Ovary (tissue), 9 donors: Measurements from ENCODE around the gene STK36. TPM values are rescaled to one million over a fixed set of nuclear protein-coding genes. Genes with fewer than 3 reads are reported as not detected.

Experiments used
- DNase-seq, 5 donors: peaks; one replicate each; pipeline ENCODE4 v3.0.0-alpha.2; 2019 to 2020
- H3K27ac ChIP-seq, 2 donors: fragments of 200-600 bp; one replicate each; pipeline versions ENCODE4 v1.5.1 to v1.8.0; 2019 to 2022
- H3K27me3 ChIP-seq: fragments of 200-600 bp; one replicate; pipeline ENCODE4 v1.8.0; 2022
- H3K36me3 ChIP-seq: fragments of 200-600 bp; sonication (generic); one replicate; pipeline ENCODE4 v1.5.1; 2019
- H3K4me1 ChIP-seq: one replicate; pipeline ENCODE4 v1.8.1; 2013; ENCODE audit warnings: mild to moderate bottlenecking, moderate library complexity; ENCODE audit not compliant: insufficient read depth
- H3K4me3 ChIP-seq: fragments of 200-600 bp; sonication (generic); one replicate; pipeline ENCODE4 v1.5.1; 2017
- H3K9me3 ChIP-seq, 2 donors: fragments of 200-600 bp in 1 of 2; sonication (generic) in 1 of 2; one replicate each; pipeline versions ENCODE4 v1.5.1 to v1.8.1; 2013 to 2019; ENCODE audit warnings: mild to moderate bottlenecking in 1 of 2, moderate library complexity in 1 of 2
- CTCF ChIP-seq, 3 donors: fragments of 450-650 bp in 2 of 3; fragments of 200-600 bp in 1 of 3; IDR thresholded peaks; one replicate each; pipeline versions ENCODE4 v1.5.1 to v1.8.0; 2016 to 2022; ENCODE audit warnings: antibody characterized with exemption in 3 of 3, mild to moderate bottlenecking in 1 of 3
- EP300 ChIP-seq: sonication (generic); formaldehyde crosslinking; IDR thresholded peaks from one replicate; pipeline ENCODE4 v1.6.1; 2017; ENCODE audit warnings: antibody characterized with exemption
- POLR2A ChIP-seq: fragments of 450-650 bp; IDR thresholded peaks from one replicate; pipeline ENCODE4 v1.6.1; 2017; ENCODE audit warnings: antibody characterized with exemption, mild to moderate bottlenecking, moderate library complexity
- WGBS, 3 donors: extraction: QIAGEN DNeasy Blood & Tissue Kit in 1 of 3; methylation state at CpG; one replicate each; pipeline versions ENCODE4 v1.1.5 to v1.1.7; 2013 to 2017; 5-methylcytosine and 5-hydroxymethylcytosine counted together
- intact Hi-C, 4 donors: fragments of 100-400 bp; cut with DNase I; formaldehyde crosslinking; loops; one replicate each; pipeline versions ENCODE4 v1.11.0 to v1.15.1; 2022 to 2023
- polyA plus RNA-seq, 2 donors: library from polyadenylated mRNA; stranded (reverse); fragments of 200-250 nt in 1 of 2; fragments of 350-450 nt in 1 of 2; fragmentation: Illumina TruSeq in 1 of 2; extraction: RNeasy Lipid Tissue Mini Kit (QIAGEN cat#74804) in 1 of 2; gene quantifications; one replicate each; pipeline ENCODE4 v1.2.3, GENCODE V29; 2013 to 2014
- total RNA-seq, 7 donors: library from RNA; depleted of rRNA in 2 of 7; stranded (reverse); fragments of >200 nt in 2 of 7; fragmentation: NEBNext Ultra II Directional in 3 of 7; extraction: Animal tissue kit (Norgen Biotek cat#: 25700) in 3 of 7; gene quantifications; one replicate each; pipeline versions ENCODE4 v1.1.0 to v1.2.4, GENCODE V29; 2016 to 2023
- donor health status: DM: no; HTN: no; CAD: no; lungs with moderate emphysema.
- donor health status: DM: no; HTN: no; CAD: no.
- donor health status: Bipolar disorder and iron deficiency.
- donor health status: DM: yes; HTN: yes; CAD: no.
- donor health status: DM: no; HTN: no; CAD: no.
- donor health status: DM: yes; HTN: yes; CAD: no.

The STK36 gene
- total and polyA plus RNA-seq, 9 donors = 26.8 to 93.2 (median 38.5) TPM

DNA sequence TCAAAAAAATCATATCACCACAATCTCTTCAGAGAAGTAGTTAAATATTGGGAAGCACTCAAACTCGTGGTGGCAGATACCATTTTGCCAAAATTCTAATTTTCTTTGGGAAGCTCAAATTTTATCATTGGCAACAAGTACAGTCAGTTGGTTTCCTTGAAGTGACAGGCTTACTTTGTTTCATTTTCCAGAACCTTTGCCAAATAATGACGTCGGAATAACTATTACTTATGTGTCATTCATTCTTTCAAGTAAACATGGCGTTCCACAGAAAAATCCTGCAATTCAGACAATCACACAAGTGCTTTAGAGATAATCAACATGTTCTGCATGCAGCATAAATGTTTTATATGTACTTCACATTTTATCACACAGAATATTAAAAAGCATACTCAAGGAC, 44.2 kb downstream of the STK36 start:
- no peaks in the 10 kb centered on the region for H3K27me3 ChIP-seq
- 74 to 82% (median 75%) methylated on average over 4 of the region's 4 CpGs for WGBS, 3 donors
- H3K4me1 ChIP-seq = no peaks in the 10 kb centered on the region
- no peaks in the 10 kb centered on the region for H3K36me3 ChIP-seq
- DNase-seq = no peak
- H3K27ac ChIP-seq = no peak overlapping the region
- no peaks in the 10 kb centered on the region for H3K9me3 ChIP-seq
- no peak for TF ChIP-seq POLR2A
- no peak for TF ChIP-seq CTCF (IDR thresholded peaks at IDR 0.05)
- TF ChIP-seq EP300 = no peak
- intact Hi-C loops = loop anchor here in 1 of 4 donors (10.0 kb wide), 1 partner anchor 139 kb away; the partner anchor contains the start of gene WNT6
- no peak overlapping the region for H3K4me3 ChIP-seq

DNA sequence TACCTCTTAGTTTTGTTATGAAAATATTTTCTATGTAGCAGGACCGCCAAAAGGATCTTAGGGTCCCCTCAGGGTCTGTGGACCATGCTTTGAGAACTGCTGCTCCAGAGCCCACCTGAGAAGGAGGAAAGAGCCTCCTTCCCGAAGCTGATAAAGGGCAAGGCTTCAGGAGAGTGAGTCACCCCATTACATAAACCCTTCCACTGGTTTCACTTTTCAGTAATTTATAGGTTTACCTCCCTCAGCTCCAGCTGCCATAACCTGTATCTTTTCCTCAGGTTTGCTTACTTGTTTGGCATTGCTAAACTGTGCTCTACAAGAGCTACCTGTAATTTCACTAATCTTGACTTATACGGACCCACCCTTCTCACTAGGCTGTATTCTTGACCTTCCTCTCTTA, 45.4 kb downstream of the STK36 start:
- Histone ChIP-seq H3K27me3 (no peaks in the 10 kb centered on the region), H3K27ac (no peak overlapping the region), H3K36me3 (no peaks in the 10 kb centered on the region), H3K4me3 (no peak overlapping the region), H3K4me1 (no peaks in the 10 kb centered on the region), H3K9me3 (no peaks in the 10 kb centered on the region)
- TF ChIP-seq EP300 = no peak
- TF ChIP-seq CTCF (IDR thresholded peaks at IDR 0.05) = no peak
- no peak for TF ChIP-seq POLR2A
- no peak for DNase-seq
- intact Hi-C loops = loop anchor here in 1 of 4 donors (10.0 kb wide), 1 partner anchor 138 kb away; the partner anchor contains the start of gene WNT6
- WGBS, 3 donors = 72 to 79% (median 73%) methylated on average over 3 of the region's 3 CpGs

GRCh38 chr2:218718058-218718457, 46.2 kb downstream of the STK36 start:
- Histone ChIP-seq H3K4me3 (no peak overlapping the region), H3K27ac (no peak overlapping the region), H3K27me3 (no peaks in the 10 kb centered on the region), H3K9me3 (no peaks in the 10 kb centered on the region), H3K4me1 (no peaks in the 10 kb centered on the region), H3K36me3 (no peaks in the 10 kb centered on the region)
- intact Hi-C loops = loop anchor here in 1 of 4 donors (10.0 kb wide), 1 partner anchor 137 kb away; the partner anchor contains the start of gene WNT6
- 93 to 98% (median 96%) methylated on average over 7 of the region's 7 CpGs for WGBS, 3 donors
- TF ChIP-seq CTCF (IDR thresholded peaks at IDR 0.05) (no peak), POLR2A (no peak), EP300 (no peak)
- no peak for DNase-seq

- Histone ChIP-seq H3K9me3 (no peaks in the 10 kb centered on the region), H3K27ac (no peak overlapping the region), H3K4me1 (no peaks in the 10 kb centered on the region), H3K4me3 (no peak overlapping the region), H3K36me3 (no peaks in the 10 kb centered on the region), H3K27me3 (no peaks in the 10 kb centered on the region)
- TF ChIP-seq CTCF (IDR thresholded peaks at IDR 0.05) (no peak), POLR2A (no peak), EP300 (no peak)
- DNase-seq = no peak
- intact Hi-C loops = loop anchor here in 1 of 4 donors (10.0 kb wide), 1 partner anchor 135 kb away; the partner anchor contains the start of gene WNT6
- WGBS, 3 donors = 73 to 80% (median 78%) methylated on average over 3 of the region's 3 CpGs
These were observed 47.6 kb downstream of the STK36 start for GRCh38 chr2:218719457-218719856.
